Endothelial cell of umbilical vein (primary cell): ENCODE measurements around the gene JAKMIP1. TPM values are rescaled to one million over a fixed set of nuclear protein-coding genes. Genes with fewer than 3 reads are reported as not detected.

ENCODE experiments used
- BruUV-seq: library from RNA; stranded (reverse); fragments of 400-500 nt; replicated peaks from 2 replicates; lab custom pipeline; 2021; lab: Mats Ljungman, UMichigan
- CTCF ChIA-PET: fragments of 300-600, 350-600 bp; sonication (Branson Sonifier 250); formaldehyde crosslinking; loops from one replicate; lab custom pipeline; 2021; ENCODE audit warnings: antibody characterized with exemption, inconsistent platforms; lab: Charles Lee
- POLR2A ChIA-PET: fragments of 300-600, 350-600 bp; sonication (Branson Sonifier 250); formaldehyde crosslinking; loops from one replicate; lab custom pipeline; 2021; ENCODE audit warnings: antibody characterized with exemption, inconsistent platforms; lab: Charles Lee
- DNase-seq: peaks from one replicate; pipeline ENCODE4 v3.0.0-alpha.2; 2011; ENCODE audit warnings: low read depth, low spot score
- FAIRE-seq: peaks from 2 replicates; lab custom pipeline; 2011; peaks lifted over from hg19 to GRCh38; lab: Jason Lieb, UNC
- H2AFZ ChIP-seq: 2 replicates; pipeline ENCODE4 v1.6.0; 2012; ENCODE audit warnings: low read depth, low read length, control low read depth, inconsistent platforms
- H3K27ac ChIP-seq: 2 replicates; pipeline ENCODE4 v1.5.1; 2011; ENCODE audit warnings: low read depth, mild to moderate bottlenecking, control low read depth, low read length, moderate library complexity; ENCODE audit not compliant: insufficient read depth
- H3K27me3 ChIP-seq, 2 experiments: 2 replicates each; pipeline versions ENCODE4 v1.6.0 to v1.6.1; 2011; ENCODE audit warnings: low read length in 2 of 2, mixed read lengths in 1 of 2; ENCODE audit not compliant: control insufficient read depth in 2 of 2, insufficient read depth in 2 of 2
- H3K36me3 ChIP-seq, 2 experiments: 2 replicates in 1 of 2; 3 replicates in 1 of 2; pipeline ENCODE4 v1.5.1; 2011; ENCODE audit warnings: low read length in 2 of 2, mild to moderate bottlenecking in 1 of 2, moderate library complexity in 1 of 2; ENCODE audit not compliant: control insufficient read depth in 2 of 2, insufficient read depth in 2 of 2; ENCODE audit errors: extremely low read depth in 1 of 2
- H3K4me1 ChIP-seq: 3 replicates; pipeline ENCODE4 v1.5.1; 2011; ENCODE audit warnings: mild to moderate bottlenecking, low read length; ENCODE audit not compliant: control insufficient read depth, insufficient read depth; ENCODE audit errors: extremely low read depth
- H3K4me2 ChIP-seq: 2 replicates; pipeline ENCODE4 v1.6.1; 2011; ENCODE audit warnings: low read length, control low read depth, mixed read lengths; ENCODE audit not compliant: insufficient read depth
- H3K4me3 ChIP-seq, 3 experiments: fragments of 200-600 bp in 1 of 3; sonication (generic), shearing (Covaris generic) in 1 of 3; replicated peaks in 1 of 3; 2 replicates each; pipeline ENCODE4 v1.5.1; 2011 to 2016; ENCODE audit warnings: control low read depth in 3 of 3, low read length in 3 of 3, mild to moderate bottlenecking in 2 of 3, inconsistent platforms in 1 of 3, low read depth in 1 of 3, moderate library complexity in 1 of 3; ENCODE audit not compliant: insufficient read depth in 1 of 3
- H3K79me2 ChIP-seq: 2 replicates; pipeline ENCODE4 v1.6.0; 2012; ENCODE audit warnings: low read length, inconsistent platforms; ENCODE audit not compliant: control insufficient read depth, insufficient read depth
- H3K9ac ChIP-seq: replicated peaks from 2 replicates; pipeline ENCODE3; 2011; ENCODE audit warnings: low read length, control low read depth; ENCODE audit not compliant: insufficient read depth; ENCODE audit errors: extremely low read depth
- H3K9me1 ChIP-seq: replicated peaks from 3 replicates; pipeline ENCODE4 v1.6.0; 2011; ENCODE audit warnings: mild to moderate bottlenecking, low read length; ENCODE audit not compliant: control insufficient read depth, insufficient read depth; ENCODE audit errors: extremely low read depth
- H3K9me3 ChIP-seq: replicated peaks from 2 replicates; pipeline ENCODE4 v1.5.1; 2012; ENCODE audit warnings: low read length, inconsistent platforms; ENCODE audit not compliant: control insufficient read depth, insufficient read depth
- H4K20me1 ChIP-seq: replicated peaks from 2 replicates; pipeline ENCODE3; 2011; ENCODE audit warnings: mild to moderate bottlenecking, low read length; ENCODE audit not compliant: control insufficient read depth, insufficient read depth; ENCODE audit errors: extremely low read depth
- CTCF ChIP-seq, 2 donors: IDR thresholded peaks; 1 replicate in 1 of 2; 2 replicates in 1 of 2; pipeline ENCODE4 v1.5.1; 2011; ENCODE audit warnings: low read length in 2 of 2, mild to moderate bottlenecking in 2 of 2, moderate library complexity in 2 of 2, control low read depth in 1 of 2, inconsistent platforms in 1 of 2, low read depth in 1 of 2; ENCODE audit not compliant: insufficient read depth in 1 of 2; ENCODE audit errors: extremely low read depth in 1 of 2
- EZH2 ChIP-seq: IDR thresholded peaks from 2 replicates; pipeline ENCODE4 v1.6.1; 2012; ENCODE audit warnings: borderline replicate concordance, low read depth, mild to moderate bottlenecking, moderate library complexity, low read length, inconsistent platforms; ENCODE audit not compliant: severe bottlenecking
- FOS ChIP-seq: IDR thresholded peaks from 2 replicates; pipeline ENCODE4 v1.6.1; 2011; ENCODE audit warnings: mild to moderate bottlenecking, low read length, moderate library complexity, borderline replicate concordance; ENCODE audit not compliant: insufficient read depth
- GATA2 ChIP-seq: IDR thresholded peaks from 2 replicates; pipeline ENCODE4 v1.7.0; 2011; ENCODE audit warnings: low read depth, mild to moderate bottlenecking, moderate library complexity, mixed read lengths, low read length; ENCODE audit not compliant: insufficient read length, insufficient read depth
- JUN ChIP-seq: IDR thresholded peaks from 2 replicates; pipeline ENCODE4 v1.6.1; 2011; ENCODE audit warnings: borderline replicate concordance, low read depth; ENCODE audit not compliant: insufficient read length, insufficient read depth
- MAX ChIP-seq: IDR thresholded peaks from 2 replicates; pipeline ENCODE4 v1.6.1; 2011; ENCODE audit not compliant: insufficient read depth, insufficient read length
- MYC ChIP-seq: IDR thresholded peaks from one replicate; pipeline ENCODE4 v1.6.1; 2011; ENCODE audit warnings: mild to moderate bottlenecking, low read depth, low read length
- POLR2A ChIP-seq: IDR thresholded peaks from 2 replicates; pipeline ENCODE4 v1.6.1; 2012; ENCODE audit warnings: low read depth, mild to moderate bottlenecking, control low read depth, low read length
- POLR2AphosphoS5 ChIP-seq: IDR thresholded peaks from 2 replicates; pipeline ENCODE4 v1.6.1; 2012; ENCODE audit warnings: low read depth, mild to moderate bottlenecking, control low read depth, low read length, moderate library complexity; ENCODE audit not compliant: insufficient read depth
- dilution Hi-C: fragments of 300-500 bp; cut with MboI; formaldehyde crosslinking; loops from one replicate; pipeline ENCODE4 v1.15.0; 2019; ENCODE audit warnings: low sequenced_read_pairs; ENCODE audit not compliant: extremely low pct_ligation_motif_present
- intact Hi-C: fragments of 100-400 bp; cut with micrococcal nuclease; formaldehyde crosslinking; loops from one replicate; pipeline ENCODE4 v1.10.0; 2022
- polyA plus RNA-seq, 4 experiments: library from polyadenylated mRNA; depleted of rRNA in 3 of 4; stranded (reverse) in 3 of 4; unstranded in 1 of 4; fragments of >200 nt; gene quantifications; 2 replicates each; pipeline versions ENCODE4 v1.2.1 to v1.2.3, GENCODE V29; 2011 to 2012; ENCODE audit warnings: missing spikeins in 1 of 4
- total RNA-seq: library from RNA; stranded (reverse); gene quantifications from 2 replicates; pipeline ENCODE4 v1.2.3, GENCODE V29; 2021

The JAKMIP1 gene
- total and polyA plus RNA-seq, 2 donors (not counting 3 experiments of a cell fraction or from before 2014, with no cell fraction given): not detected

- no peak overlapping the region for H3K4me3 ChIP-seq
- H3K9me3 ChIP-seq: no peaks in the 10 kb centered on the region
- no peaks in the 10 kb centered on the region for H3K27me3 ChIP-seq
- no peaks in the 10 kb centered on the region for H3K9me1 ChIP-seq
- H4K20me1 ChIP-seq: no peaks in the 10 kb centered on the region
- TF ChIP-seq MYC (no peak), JUN (no peak), FOS (no peak), CTCF (IDR thresholded peaks at IDR 0.05; ENCODE audit: extremely low read depth in 1 of 2, insufficient read depth in 1 of 2, low read depth in 1 of 2, low read length in 2 of 2) (no peak), POLR2AphosphoS5 (no peak), GATA2 (no peak)
- CTCF ChIA-PET: no interaction called here
- dilution Hi-C loops (no loop called here), intact Hi-C loops (no loop called here)
- no peaks in the 10 kb centered on the region for H3K79me2 ChIP-seq
- POLR2A ChIA-PET: no interaction called here
- no peak overlapping the region for H2AFZ ChIP-seq
- BruUV-seq: no TSS peak
- no peak overlapping the region for H3K4me2 ChIP-seq
- H3K9ac ChIP-seq: no peak overlapping the region
- FAIRE-seq (no peak), DNase-seq (no peak)
- no peak overlapping the region for H3K27ac ChIP-seq
- H3K36me3 ChIP-seq: no peaks in the 10 kb centered on the region
- no peaks in the 10 kb centered on the region for H3K4me1 ChIP-seq
Measured at GRCh38 chr4:6052679-6053078, 147.7 kb downstream of the JAKMIP1 start.

GRCh38 chr4:6050551-6050950, 149.8 kb downstream of the JAKMIP1 start:
- TF ChIP-seq CTCF (IDR thresholded peaks at IDR 0.05; ENCODE audit: extremely low read depth in 1 of 2, insufficient read depth in 1 of 2, low read depth in 1 of 2, low read length in 2 of 2) (no peak), POLR2AphosphoS5 (no peak), EZH2 (no peak), POLR2A (no peak), JUN (no peak), MYC (no peak), FOS (no peak), MAX (no peak), GATA2 (no peak)

More at GRCh38 chr4:6050551-6050950, 149.8 kb downstream of the JAKMIP1 start:
- Histone ChIP-seq H2AFZ (no peak overlapping the region), H3K4me3 (no peak overlapping the region), H3K4me2 (no peak overlapping the region), H3K9ac (no peak overlapping the region), H3K79me2 (no peaks in the 10 kb centered on the region), H3K9me3 (no peaks in the 10 kb centered on the region), H3K9me1 (no peaks in the 10 kb centered on the region), H3K27me3 (no peaks in the 10 kb centered on the region), H3K36me3 (no peaks in the 10 kb centered on the region), H4K20me1 (no peaks in the 10 kb centered on the region), H3K4me1 (no peaks in the 10 kb centered on the region), H3K27ac (no peak overlapping the region)
- dilution Hi-C loops (no loop called here), intact Hi-C loops (no loop called here)
- CTCF ChIA-PET: no interaction called here
- no TSS peak for BruUV-seq
- DNase-seq (no peak), FAIRE-seq (no peak)
- POLR2A ChIA-PET: no interaction called here
